Effector CD4-positive, alpha-beta T cell (primary cell): ENCODE results near the gene PCDH9.

Experiments used
- DNase-seq: peaks from one replicate; pipeline ENCODE4 v3.0.0-alpha.2; 2020

The PCDH9 gene

GRCh38 chr13:67015976-67016600, 214.0 kb downstream of the PCDH9 start:
- no peak for DNase-seq

DNA sequence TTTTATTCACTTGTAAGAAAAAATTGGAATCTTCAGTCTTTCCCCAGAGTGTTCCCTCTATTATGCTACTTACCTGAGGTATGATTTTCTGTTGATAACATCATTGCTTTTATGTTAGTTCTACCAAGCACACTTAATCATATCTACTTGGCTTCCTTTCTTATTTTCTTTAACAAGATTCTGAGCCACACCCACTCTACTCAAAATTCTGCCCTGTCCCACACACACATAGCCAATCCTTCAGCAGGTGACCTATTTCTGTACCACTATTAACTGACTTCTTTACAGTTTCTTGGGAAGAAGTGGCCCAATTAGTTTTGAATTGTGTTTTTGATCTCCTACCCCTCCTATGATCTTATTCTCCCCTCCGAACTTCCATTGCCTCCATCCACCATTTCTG, 215.7 kb downstream of the PCDH9 start:
- DNase-seq, result no peak

GRCh38 chr13:67013709-67014108, 216.4 kb downstream of the PCDH9 start:
- no peak for DNase-seq

GRCh38 chr13:67008075-67008668, 222.0 kb downstream of the PCDH9 start:
- DNase-seq, result no peak

DNA sequence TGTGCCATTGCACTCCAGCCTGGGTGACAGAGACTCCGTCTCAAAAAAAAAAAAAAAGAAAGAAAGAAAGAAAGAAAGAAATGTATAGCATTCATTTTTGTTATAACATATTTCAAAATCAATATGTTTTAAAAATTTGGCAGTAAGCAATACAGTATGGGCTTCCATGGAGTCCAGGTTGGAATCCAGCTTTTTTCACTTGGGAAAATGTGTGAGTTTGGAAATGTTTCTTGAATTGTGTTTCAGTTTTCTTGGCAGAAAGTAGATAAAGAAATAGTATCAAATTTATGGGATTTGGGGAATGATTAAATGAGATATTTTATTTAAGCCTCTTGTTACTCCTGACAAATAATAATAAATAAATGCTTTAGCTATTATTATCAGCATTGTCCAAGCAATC, 225.6 kb downstream of the PCDH9 start:
- no peak for DNase-seq

- DNase-seq, result no peak
These were observed 226.4 kb downstream of the PCDH9 start for GRCh38 chr13:67003743-67004142.

DNA sequence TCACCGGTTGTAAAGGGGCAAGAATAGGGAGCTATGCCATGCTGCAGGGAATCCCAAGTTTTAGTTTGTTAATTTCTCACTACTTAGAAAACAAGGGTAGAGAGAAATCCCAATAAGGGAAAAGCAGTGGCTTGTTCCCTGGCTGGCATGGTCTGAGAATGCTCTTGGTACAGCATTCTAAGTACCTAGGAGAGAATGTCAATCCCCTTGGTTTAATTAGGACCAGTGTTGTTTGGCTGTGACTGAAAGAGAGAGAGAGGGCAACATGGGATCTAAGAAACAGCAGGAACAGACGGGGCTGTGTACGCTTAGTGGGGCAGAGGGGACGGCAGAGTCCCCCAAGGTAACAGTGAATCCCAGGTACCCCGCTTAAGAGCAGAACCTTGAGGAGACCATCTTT, 228.8 kb downstream of the PCDH9 start:
- no peak for DNase-seq

GRCh38 chr13:66996503-66996902, 233.6 kb downstream of the PCDH9 start:
- DNase-seq, result no peak

GRCh38 chr13:66995203-66995611, 234.9 kb downstream of the PCDH9 start:
- no peak for DNase-seq

GRCh38 chr13:66994517-66995202, 235.5 kb downstream of the PCDH9 start:
- no peak for DNase-seq

DNA sequence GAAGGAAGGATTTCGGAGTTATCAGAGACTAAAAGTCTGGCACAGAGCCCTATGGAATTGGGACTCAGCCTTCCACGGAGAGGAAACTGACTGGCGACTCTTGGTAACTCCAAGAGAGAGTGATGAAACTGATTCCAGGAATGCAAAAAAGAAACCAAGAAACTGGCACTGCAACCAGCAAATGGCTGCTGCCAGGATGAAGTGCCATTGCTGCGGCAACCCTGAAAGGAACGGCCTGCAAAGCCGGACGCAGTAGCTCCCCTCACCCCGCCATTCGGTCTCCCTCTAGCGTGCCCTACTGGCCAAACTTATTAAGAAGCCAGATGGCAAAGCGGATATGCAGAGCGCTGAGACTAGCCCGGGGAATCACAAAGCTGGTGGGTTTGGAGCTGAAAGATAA, 236.0 kb downstream of the PCDH9 start:
- DNase-seq, result no peak

- no peak for DNase-seq
These were observed 237.4 kb downstream of the PCDH9 start for GRCh38 chr13:66992719-66993118.

- no peak for DNase-seq
These were observed 238.0 kb downstream of the PCDH9 start for GRCh38 chr13:66992183-66992582.

DNA sequence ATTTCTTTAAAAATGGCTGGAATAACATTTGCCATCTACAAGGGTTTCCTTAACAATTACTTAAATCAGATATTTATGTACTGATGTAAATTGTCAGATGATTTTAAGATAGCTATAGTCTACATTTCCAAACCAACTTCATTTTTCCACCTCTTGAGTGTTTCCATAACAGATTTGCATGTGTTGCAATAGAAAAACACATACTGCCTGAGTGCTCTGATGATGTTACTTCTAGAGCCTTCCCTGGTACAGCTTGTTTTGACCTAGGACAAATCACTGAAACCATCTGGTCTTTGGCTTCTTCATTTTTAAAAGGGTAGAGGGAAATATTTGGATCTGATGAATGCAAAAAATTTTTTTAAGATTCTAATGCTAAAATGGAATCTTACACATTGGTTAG, 245.9 kb downstream of the PCDH9 start:
- DNase-seq, result no peak

DNA sequence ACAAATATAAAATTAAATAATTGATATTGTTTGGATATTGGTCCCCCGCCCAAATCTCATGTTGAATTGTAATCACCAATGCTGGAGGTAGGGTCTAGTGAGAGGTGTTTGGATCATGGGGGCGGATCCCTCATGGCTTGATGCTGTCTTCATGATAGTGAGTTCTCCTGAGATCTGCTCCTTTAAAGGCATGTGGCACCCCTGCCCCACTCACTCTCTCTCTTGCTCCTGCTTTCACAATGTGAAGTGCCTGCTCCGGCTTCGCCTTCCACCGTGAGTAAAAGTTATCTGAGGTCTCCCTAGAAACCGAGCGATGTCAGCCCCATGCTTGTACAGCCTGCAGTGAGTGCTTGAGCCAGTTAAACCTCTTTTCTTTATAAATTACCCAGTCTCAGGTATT, 248.2 kb downstream of the PCDH9 start:
- DNase-seq, result no peak

- no peak for DNase-seq
These were observed 253.0 kb downstream of the PCDH9 start for GRCh38 chr13:66977161-66977560.

DNA sequence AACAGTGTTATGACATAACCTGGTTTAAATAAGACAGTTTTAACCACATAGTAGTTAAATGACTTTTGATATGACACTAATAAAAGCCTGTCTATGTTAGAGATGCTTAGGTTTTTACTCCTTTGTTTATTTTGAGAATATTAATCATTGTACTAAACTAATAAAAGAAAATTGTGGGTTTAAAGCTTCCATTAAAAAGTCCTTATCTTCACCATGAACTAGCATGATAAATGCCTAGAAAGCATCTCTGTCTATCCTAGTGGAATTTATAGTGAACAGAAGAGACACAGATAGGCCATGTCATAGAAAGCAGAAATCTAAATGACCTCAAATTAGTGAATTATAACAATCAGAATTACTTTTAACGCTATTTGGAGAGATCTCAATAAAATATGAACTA, 255.2 kb downstream of the PCDH9 start:
- no peak for DNase-seq

GRCh38 chr13:66974174-66974573, 256.0 kb downstream of the PCDH9 start:
- DNase-seq, result no peak

DNA sequence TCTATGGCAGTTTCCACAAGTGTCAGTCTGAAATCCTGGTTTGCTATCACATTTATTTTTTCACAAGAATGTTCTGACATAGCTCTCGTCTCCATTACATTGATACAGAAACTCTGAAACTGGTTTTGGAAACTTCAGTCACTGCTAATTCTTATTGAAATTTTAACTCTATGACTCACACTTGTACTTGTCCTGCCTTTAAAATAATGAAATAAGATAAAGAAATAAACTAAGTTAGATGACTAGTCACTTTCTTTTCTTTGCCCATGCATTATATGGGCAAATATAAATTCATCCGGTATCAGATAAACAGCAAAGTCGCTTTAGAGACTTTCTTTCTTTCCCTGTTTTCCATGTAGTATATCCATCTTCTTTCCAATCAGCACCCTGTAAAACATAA, 257.5 kb downstream of the PCDH9 start:
- DNase-seq, result no peak

DNA sequence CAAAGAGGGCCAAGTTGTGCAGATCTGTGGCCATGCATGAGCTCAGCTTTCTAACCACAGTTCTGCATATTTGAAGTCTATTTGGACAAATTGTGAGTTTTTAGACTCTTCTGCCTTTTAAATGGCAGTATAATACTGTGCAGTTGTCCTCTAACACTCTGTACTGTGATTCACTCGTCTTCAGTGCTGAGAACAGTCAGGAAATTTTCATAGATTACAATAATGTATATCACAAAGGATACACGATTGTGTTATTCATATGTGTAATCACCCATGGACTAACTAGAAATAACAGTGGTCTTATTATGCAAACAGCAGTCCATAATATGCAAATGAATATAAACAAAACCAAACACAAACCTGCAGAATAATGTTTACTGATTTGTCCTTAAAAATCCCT, 259.1 kb downstream of the PCDH9 start:
- DNase-seq, result no peak

GRCh38 chr13:66969291-66969690, 260.8 kb downstream of the PCDH9 start:
- no peak for DNase-seq

DNA sequence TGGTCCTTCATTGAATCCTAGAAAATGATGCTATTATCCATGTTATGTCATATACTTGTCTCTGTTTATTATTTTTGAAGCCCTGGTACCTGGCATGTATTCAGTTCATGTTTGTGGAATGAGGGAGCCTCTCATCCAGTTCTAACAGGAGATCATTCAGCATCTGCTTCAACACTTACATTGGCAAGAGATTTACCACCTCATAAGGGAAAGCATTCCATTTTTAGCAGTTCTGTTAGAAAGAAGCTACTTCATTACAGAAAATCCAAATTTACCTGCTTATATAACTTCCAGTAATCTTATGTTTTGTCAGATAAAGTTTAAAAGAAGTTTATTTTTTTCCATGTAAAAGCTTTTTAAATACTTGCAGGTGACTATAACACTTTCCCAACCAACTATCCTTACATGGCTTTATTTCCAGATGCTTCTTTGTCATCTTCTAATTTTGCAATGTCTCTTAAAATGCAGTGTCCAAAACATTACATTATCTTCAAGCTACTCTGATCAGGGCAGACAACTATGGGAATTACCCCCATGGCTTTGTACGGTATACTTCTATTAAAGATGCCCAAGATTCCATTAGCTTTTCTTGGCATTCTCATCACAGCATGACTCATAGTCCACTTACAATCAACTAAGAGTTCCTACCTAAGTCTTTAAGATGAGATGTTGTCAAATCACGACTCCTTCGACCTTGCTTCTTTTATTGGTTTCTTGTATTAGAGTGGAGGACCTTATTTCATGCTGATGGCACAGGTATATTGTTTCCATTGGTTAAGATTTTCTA, 262.1 kb downstream of the PCDH9 start:
- DNase-seq, result no peak

- DNase-seq, result no peak
These were observed 265.0 kb downstream of the PCDH9 start for GRCh38 chr13:66965181-66965580.

- no peak for DNase-seq
These were observed 267.2 kb downstream of the PCDH9 start for GRCh38 chr13:66962953-66963352.
